ENCODE results near the gene FAM98C.
A peak's percentile ranks its signal among the peaks of the same experiment; 100 is the strongest.

FAM98C gene

DNA sequence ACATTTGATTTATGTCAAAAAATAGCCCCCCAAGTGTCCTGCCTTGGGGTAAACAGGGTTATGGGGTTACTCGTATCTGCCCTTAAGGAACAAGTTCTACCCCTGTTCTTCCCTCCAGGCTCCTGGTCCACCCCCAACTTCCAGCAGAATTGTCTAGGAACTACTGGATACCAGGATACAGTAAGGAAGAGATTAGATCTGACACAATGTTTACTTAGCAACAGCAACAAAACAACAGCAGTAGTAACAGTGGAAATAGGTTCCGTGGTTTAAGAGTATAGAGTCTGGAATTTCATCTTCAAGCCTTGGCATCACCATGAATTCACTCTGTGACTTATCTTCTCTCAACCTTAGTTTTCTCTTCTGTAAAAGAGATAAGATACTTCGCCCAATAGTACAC is 1.7 kb upstream of the FAM98C start:
- H3K27ac ChIP-seq (ENCODE audit: low read depth, low read length): no peak overlapping the region
- no CpG with 5 or more reads among the region's 3 CpGs for WGBS (ENCODE audit: extremely low coverage, insufficient coverage, insufficient read length)

DNA sequence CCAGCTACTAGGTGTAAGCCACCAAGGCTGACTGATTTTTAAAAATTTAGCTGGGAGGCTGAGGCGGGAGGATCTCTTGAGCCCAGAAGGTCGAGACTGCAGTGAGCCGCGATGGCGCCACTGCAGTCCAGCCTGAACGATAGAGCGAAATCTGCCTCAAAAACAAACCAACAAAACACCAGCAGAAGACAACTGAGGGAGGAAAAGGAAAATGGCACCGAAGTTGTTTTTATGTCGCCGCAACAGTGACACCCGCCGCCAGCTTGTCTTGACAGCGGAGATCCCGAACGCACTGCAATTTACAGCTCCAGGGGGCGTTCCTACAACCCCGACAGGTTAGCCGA is 298 bp upstream of the FAM98C start:
- Histone ChIP-seq H3K4me1 (ENCODE audit: control insufficient read depth in 1 of 2, insufficient read depth in 2 of 2, low read length in 2 of 2) (peaks cover 11 to 16% of the 10 kb centered on the region in 2 experiments), H3K9ac (ENCODE audit: low read length) (no peak overlapping the region), H3K18ac (ENCODE audit: low read length) (no peak overlapping the region), H3K27me3 (ENCODE audit: insufficient read depth, low read length) (no peaks in the 10 kb centered on the region), H3K4ac (ENCODE audit: low read depth, low read length) (no peak overlapping the region), H4K12ac (ENCODE audit: low read depth, low read length) (peak overlapping the region; percentile 38), H3K79me1 (ENCODE audit: low read length) (peaks cover 10% of the 10 kb centered on the region), H4K8ac (ENCODE audit: low read depth, low read length) (peak overlapping the region; percentile 89), H3K9me3 (ENCODE audit: insufficient read depth, low read depth, low read length) (no peaks in the 10 kb centered on the region), H3K79me2 (ENCODE audit: control insufficient read depth, insufficient read depth, low read length, poor library complexity) (peaks cover 5% of the 10 kb centered on the region), H2BK120ac (ENCODE audit: insufficient read depth, low read length, poor library complexity) (peak overlapping the region; percentile 44), H2BK12ac (ENCODE audit: low read length) (peak overlapping the region; percentile 38), H2BK5ac (ENCODE audit: low read depth, low read length, poor library complexity) (no peak overlapping the region), H2AK5ac (ENCODE audit: low read length) (no peak overlapping the region), H3K14ac (ENCODE audit: low read length) (peak overlapping the region; percentile 56), H3K23ac (ENCODE audit: low read length) (no peak overlapping the region), H3K36me3 (ENCODE audit: control insufficient read depth in 1 of 2, insufficient read depth in 2 of 2, low read length in 2 of 2) (peaks cover 0 to 2% of the 10 kb centered on the region in 2 experiments), H4K91ac (ENCODE audit: low read depth, low read length) (no peak overlapping the region), H3K4me3 (ENCODE audit: low read depth, low read length) (peak overlapping the region; percentile 14), H2AFZ (ENCODE audit: insufficient read depth, low read length, poor library complexity) (peak overlapping the region; percentile 75), H3K4me2 (ENCODE audit: low read length) (peak overlapping the region; percentile 88), H3K27ac (ENCODE audit: low read depth, low read length) (no peak overlapping the region)
- no CpG with 5 or more reads among the region's 18 CpGs for WGBS (ENCODE audit: extremely low coverage, insufficient coverage, insufficient read length)
- no peak for DNase-seq

More for the DNA sequence above, 1.7 kb upstream of the FAM98C start:
- Histone ChIP-seq H3K79me2 (ENCODE audit: control insufficient read depth, insufficient read depth, low read length, poor library complexity) (peaks cover 5% of the 10 kb centered on the region), H4K91ac (ENCODE audit: low read depth, low read length) (no peak overlapping the region), H2BK12ac (ENCODE audit: low read length) (no peak overlapping the region), H4K12ac (ENCODE audit: low read depth, low read length) (no peak overlapping the region), H3K23ac (ENCODE audit: low read length) (no peak overlapping the region), H3K27me3 (ENCODE audit: insufficient read depth, low read length) (no peaks in the 10 kb centered on the region), H3K18ac (ENCODE audit: low read length) (no peak overlapping the region), H3K9ac (ENCODE audit: low read length) (no peak overlapping the region), H3K4me3 (ENCODE audit: low read depth, low read length) (no peak overlapping the region), H3K4me1 (ENCODE audit: control insufficient read depth in 1 of 2, insufficient read depth in 2 of 2, low read length in 2 of 2) (peaks cover 11 to 16% of the 10 kb centered on the region in 2 experiments), H3K4ac (ENCODE audit: low read depth, low read length) (no peak overlapping the region), H4K8ac (ENCODE audit: low read depth, low read length) (no peak overlapping the region), H3K9me3 (ENCODE audit: insufficient read depth, low read depth, low read length) (no peaks in the 10 kb centered on the region), H3K4me2 (ENCODE audit: low read length) (no peak overlapping the region), H3K79me1 (ENCODE audit: low read length) (peaks cover 10% of the 10 kb centered on the region), H3K36me3 (ENCODE audit: control insufficient read depth in 1 of 2, insufficient read depth in 2 of 2, low read length in 2 of 2) (no peaks in the 10 kb centered on the region), H2AK5ac (ENCODE audit: low read length) (no peak overlapping the region), H3K14ac (ENCODE audit: low read length) (no peak overlapping the region), H2AFZ (ENCODE audit: insufficient read depth, low read length, poor library complexity) (no peak overlapping the region), H2BK120ac (ENCODE audit: insufficient read depth, low read length, poor library complexity) (no peak overlapping the region), H2BK5ac (ENCODE audit: low read depth, low read length, poor library complexity) (no peak overlapping the region)
- DNase-seq: peak; percentile 51 to 88

DNA sequence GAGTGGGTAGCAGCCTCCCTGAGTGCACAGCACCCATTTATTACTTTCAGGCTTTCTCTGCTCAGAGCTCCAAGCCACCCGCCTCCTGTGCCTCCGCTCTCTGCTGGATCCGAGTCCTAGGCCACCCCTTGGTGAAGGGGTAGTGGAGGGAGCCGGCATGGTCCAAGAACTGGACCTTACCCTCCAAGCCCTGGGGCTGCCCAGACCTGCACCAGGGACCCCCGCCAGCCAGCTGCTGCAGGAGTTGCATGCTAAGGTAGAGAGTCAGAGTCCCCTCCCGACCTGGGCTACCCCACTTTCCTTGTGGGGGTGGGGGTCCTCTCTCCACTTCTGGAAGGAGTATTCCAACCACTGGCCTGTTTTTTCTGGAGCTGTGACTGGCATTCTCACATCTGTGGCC is 2.0 kb downstream of the FAM98C start:
- Histone ChIP-seq H2AFZ (ENCODE audit: insufficient read depth, low read length, poor library complexity) (no peak overlapping the region), H3K27me3 (ENCODE audit: insufficient read depth, low read length) (no peaks in the 10 kb centered on the region), H3K14ac (ENCODE audit: low read length) (no peak overlapping the region), H3K18ac (ENCODE audit: low read length) (no peak overlapping the region), H3K36me3 (ENCODE audit: control insufficient read depth in 1 of 2, insufficient read depth in 2 of 2, low read length in 2 of 2) (peaks cover 0 to 2% of the 10 kb centered on the region in 2 experiments), H3K9ac (ENCODE audit: low read length) (no peak overlapping the region), H2BK5ac (ENCODE audit: low read depth, low read length, poor library complexity) (no peak overlapping the region), H3K79me1 (ENCODE audit: low read length) (peaks cover 10% of the 10 kb centered on the region), H4K8ac (ENCODE audit: low read depth, low read length) (no peak overlapping the region), H3K4me3 (ENCODE audit: low read depth, low read length) (no peak overlapping the region), H3K27ac (ENCODE audit: low read depth, low read length) (no peak overlapping the region), H2BK12ac (ENCODE audit: low read length) (no peak overlapping the region), H2BK120ac (ENCODE audit: insufficient read depth, low read length, poor library complexity) (no peak overlapping the region), H3K4me1 (ENCODE audit: control insufficient read depth in 1 of 2, insufficient read depth in 2 of 2, low read length in 2 of 2) (peaks cover 11 to 16% of the 10 kb centered on the region in 2 experiments), H3K79me2 (ENCODE audit: control insufficient read depth, insufficient read depth, low read length, poor library complexity) (peaks cover 5% of the 10 kb centered on the region), H3K23ac (ENCODE audit: low read length) (no peak overlapping the region), H2AK5ac (ENCODE audit: low read length) (no peak overlapping the region), H4K91ac (ENCODE audit: low read depth, low read length) (no peak overlapping the region), H3K9me3 (ENCODE audit: insufficient read depth, low read depth, low read length) (no peaks in the 10 kb centered on the region), H4K12ac (ENCODE audit: low read depth, low read length) (no peak overlapping the region), H3K4ac (ENCODE audit: low read depth, low read length) (no peak overlapping the region), H3K4me2 (ENCODE audit: low read length) (no peak overlapping the region)
- WGBS (ENCODE audit: extremely low coverage, insufficient coverage, insufficient read length): no CpG with 5 or more reads among the region's 6 CpGs
- DNase-seq: no peak

DNA sequence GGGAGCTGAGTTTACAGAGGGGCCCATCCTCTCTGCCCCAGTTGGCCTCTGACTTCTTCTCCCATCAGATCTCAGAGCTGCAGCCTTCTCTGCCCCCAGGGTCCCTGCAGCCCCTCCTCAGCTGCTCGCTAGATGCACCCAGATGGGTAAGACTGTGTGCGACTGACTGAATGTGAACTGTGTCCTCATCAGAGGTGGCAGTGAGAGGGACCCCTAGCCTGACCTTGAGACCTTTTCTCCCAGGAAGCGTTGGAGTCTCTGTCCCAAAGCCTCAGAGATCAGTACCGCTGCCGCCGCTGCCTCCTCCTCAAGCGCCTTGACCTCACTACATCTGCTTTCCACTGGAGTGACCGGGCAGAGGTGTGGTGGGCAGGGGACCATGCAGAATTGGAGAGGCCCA is 2.4 kb downstream of the FAM98C start:
- Histone ChIP-seq H3K27ac (ENCODE audit: low read depth, low read length) (no peak overlapping the region), H2AFZ (ENCODE audit: insufficient read depth, low read length, poor library complexity) (no peak overlapping the region), H2BK12ac (ENCODE audit: low read length) (no peak overlapping the region), H4K8ac (ENCODE audit: low read depth, low read length) (no peak overlapping the region), H3K4me2 (ENCODE audit: low read length) (no peak overlapping the region), H3K79me1 (ENCODE audit: low read length) (peaks cover 10% of the 10 kb centered on the region), H3K4me3 (ENCODE audit: low read depth, low read length) (no peak overlapping the region), H3K9ac (ENCODE audit: low read length) (no peak overlapping the region), H3K36me3 (ENCODE audit: control insufficient read depth in 1 of 2, insufficient read depth in 2 of 2, low read length in 2 of 2) (peaks cover 0 to 2% of the 10 kb centered on the region in 2 experiments), H4K12ac (ENCODE audit: low read depth, low read length) (no peak overlapping the region), H3K14ac (ENCODE audit: low read length) (no peak overlapping the region), H3K79me2 (ENCODE audit: control insufficient read depth, insufficient read depth, low read length, poor library complexity) (peaks cover 5% of the 10 kb centered on the region), H2BK120ac (ENCODE audit: insufficient read depth, low read length, poor library complexity) (no peak overlapping the region), H3K4ac (ENCODE audit: low read depth, low read length) (no peak overlapping the region), H4K91ac (ENCODE audit: low read depth, low read length) (no peak overlapping the region), H2BK5ac (ENCODE audit: low read depth, low read length, poor library complexity) (no peak overlapping the region), H3K9me3 (ENCODE audit: insufficient read depth, low read depth, low read length) (no peaks in the 10 kb centered on the region), H3K27me3 (ENCODE audit: insufficient read depth, low read length) (no peaks in the 10 kb centered on the region), H3K18ac (ENCODE audit: low read length) (no peak overlapping the region), H3K4me1 (ENCODE audit: control insufficient read depth in 1 of 2, insufficient read depth in 2 of 2, low read length in 2 of 2) (peaks cover 11 to 16% of the 10 kb centered on the region in 2 experiments), H3K23ac (ENCODE audit: low read length) (no peak overlapping the region), H2AK5ac (ENCODE audit: low read length) (no peak overlapping the region)
- no CpG with 5 or more reads among the region's 8 CpGs for WGBS (ENCODE audit: extremely low coverage, insufficient coverage, insufficient read length)
- no peak for DNase-seq

All from trophoblast cell (in vitro differentiated cells and primary cell).